SH-SY5Y (cell line): ENCODE data around the gene RNASE3.

Experiments used
- GATA2 ChIP-seq: IDR thresholded peaks from 2 replicates; pipeline ENCODE4 v1.6.1; 2011; ENCODE audit warnings: mild to moderate bottlenecking, low read depth, low read length
- GATA3 ChIP-seq: IDR thresholded peaks from 2 replicates; pipeline ENCODE4 v1.6.1; 2011; ENCODE audit warnings: low read depth, mild to moderate bottlenecking, low read length, moderate library complexity

GRCh38 chr14:20934148-20934762 is 43.1 kb downstream of the RNASE3 start:
- TF ChIP-seq GATA2 (no peak), GATA3 (no peak)
